ENCODE data around the gene STUM. TPM values are rescaled to one million over a fixed set of nuclear protein-coding genes. Genes with fewer than 3 reads are reported as not detected.

The STUM gene
- total RNA-seq, 1 experiment from 2014 or later = 0.03 TPM

DNA sequence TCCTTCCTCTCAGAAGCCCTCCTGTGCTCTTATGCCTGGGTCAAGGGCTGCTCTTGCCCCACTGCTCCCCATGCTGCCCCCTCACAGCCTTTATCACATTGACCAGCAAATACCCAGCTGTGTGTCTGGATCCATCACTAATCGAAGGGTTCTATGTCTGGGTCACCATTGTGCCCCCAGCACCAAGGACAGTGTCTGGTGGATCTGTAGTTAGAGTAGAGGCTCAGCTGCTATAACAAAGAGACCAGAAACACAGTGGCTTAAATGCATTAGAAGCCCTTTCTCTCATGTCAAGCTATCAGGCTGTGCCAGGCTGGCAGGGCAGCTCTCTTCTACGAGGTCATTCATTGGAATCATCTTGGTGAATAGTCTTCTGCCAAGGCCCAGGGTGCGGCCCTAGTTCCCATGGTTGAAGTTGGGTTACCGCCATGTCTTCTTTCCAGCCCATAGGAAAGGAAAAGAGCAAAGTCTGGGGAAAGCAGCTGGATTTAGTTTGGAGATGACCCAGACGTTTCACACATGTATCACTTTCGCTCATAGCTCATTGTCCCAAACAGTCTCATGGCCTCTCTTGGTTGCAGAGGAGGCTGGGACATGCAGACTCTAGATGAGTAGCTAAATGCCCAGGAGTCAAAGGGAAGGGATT is 32.2 kb downstream of the STUM start:
- Histone ChIP-seq H3K36me3 (ENCODE audit: control insufficient read depth, insufficient read depth, low read length) (no peaks in the 10 kb centered on the region), H3K27ac (ENCODE audit: low read length) (no peak overlapping the region), H3K27me3 (ENCODE audit: control insufficient read depth, insufficient read depth, low read length) (peaks cover 3% of the 10 kb centered on the region; the same call in 1 of the 2 replicates), H3K9me3 (ENCODE audit: control insufficient read depth, insufficient read depth, low read depth, low read length) (no peaks in the 10 kb centered on the region), H3K4me1 (ENCODE audit: control insufficient read depth, insufficient read depth, low read length) (no peaks in the 10 kb centered on the region), H3K4me3 (ENCODE audit: low read depth in 2 of 2, low read length in 2 of 2) (no peak overlapping the region)
- ChIA-PET POLR2A (interaction anchor here (0.7 kb wide), 1 partner anchor 173 kb away, joined by 19 read pairs; the partner anchor contains the start of gene PARP1), CTCF (no interaction called here)
- TF ChIP-seq, protein P1, sequence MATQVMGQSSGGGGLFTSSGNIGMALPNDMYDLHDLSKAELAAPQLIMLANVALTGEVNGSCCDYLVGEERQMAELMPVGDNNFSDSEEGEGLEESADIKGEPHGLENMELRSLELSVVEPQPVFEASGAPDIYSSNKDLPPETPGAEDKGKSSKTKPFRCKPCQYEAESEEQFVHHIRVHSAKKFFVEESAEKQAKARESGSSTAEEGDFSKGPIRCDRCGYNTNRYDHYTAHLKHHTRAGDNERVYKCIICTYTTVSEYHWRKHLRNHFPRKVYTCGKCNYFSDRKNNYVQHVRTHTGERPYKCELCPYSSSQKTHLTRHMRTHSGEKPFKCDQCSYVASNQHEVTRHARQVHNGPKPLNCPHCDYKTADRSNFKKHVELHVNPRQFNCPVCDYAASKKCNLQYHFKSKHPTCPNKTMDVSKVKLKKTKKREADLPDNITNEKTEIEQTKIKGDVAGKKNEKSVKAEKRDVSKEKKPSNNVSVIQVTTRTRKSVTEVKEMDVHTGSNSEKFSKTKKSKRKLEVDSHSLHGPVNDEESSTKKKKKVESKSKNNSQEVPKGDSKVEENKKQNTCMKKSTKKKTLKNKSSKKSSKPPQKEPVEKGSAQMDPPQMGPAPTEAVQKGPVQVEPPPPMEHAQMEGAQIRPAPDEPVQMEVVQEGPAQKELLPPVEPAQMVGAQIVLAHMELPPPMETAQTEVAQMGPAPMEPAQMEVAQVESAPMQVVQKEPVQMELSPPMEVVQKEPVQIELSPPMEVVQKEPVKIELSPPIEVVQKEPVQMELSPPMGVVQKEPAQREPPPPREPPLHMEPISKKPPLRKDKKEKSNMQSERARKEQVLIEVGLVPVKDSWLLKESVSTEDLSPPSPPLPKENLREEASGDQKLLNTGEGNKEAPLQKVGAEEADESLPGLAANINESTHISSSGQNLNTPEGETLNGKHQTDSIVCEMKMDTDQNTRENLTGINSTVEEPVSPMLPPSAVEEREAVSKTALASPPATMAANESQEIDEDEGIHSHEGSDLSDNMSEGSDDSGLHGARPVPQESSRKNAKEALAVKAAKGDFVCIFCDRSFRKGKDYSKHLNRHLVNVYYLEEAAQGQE (IDR thresholded peaks at IDR 0.05; ENCODE audit: insufficient read depth in 1 of 2, low read depth in 2 of 2, low read length in 1 of 2) = peak in 1 of 2 experiments; percentile 59; a peak in 1 of 4 replicates
- TF ChIP-seq, protein P2, sequence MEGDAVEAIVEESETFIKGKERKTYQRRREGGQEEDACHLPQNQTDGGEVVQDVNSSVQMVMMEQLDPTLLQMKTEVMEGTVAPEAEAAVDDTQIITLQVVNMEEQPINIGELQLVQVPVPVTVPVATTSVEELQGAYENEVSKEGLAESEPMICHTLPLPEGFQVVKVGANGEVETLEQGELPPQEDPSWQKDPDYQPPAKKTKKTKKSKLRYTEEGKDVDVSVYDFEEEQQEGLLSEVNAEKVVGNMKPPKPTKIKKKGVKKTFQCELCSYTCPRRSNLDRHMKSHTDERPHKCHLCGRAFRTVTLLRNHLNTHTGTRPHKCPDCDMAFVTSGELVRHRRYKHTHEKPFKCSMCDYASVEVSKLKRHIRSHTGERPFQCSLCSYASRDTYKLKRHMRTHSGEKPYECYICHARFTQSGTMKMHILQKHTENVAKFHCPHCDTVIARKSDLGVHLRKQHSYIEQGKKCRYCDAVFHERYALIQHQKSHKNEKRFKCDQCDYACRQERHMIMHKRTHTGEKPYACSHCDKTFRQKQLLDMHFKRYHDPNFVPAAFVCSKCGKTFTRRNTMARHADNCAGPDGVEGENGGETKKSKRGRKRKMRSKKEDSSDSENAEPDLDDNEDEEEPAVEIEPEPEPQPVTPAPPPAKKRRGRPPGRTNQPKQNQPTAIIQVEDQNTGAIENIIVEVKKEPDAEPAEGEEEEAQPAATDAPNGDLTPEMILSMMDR (IDR thresholded peaks at IDR 0.05) = no peak
- in situ Hi-C loops (cut with HindIII; ENCODE audit: low pct_unique_long_range_greater_than_20kb, low sequenced_read_pairs) (no loop called here), intact Hi-C loops (cut with micrococcal nuclease; ENCODE audit: unreplicated experiment) (no loop called here)
- BruUV-seq (replicated peaks) = no TSS peak
- no peak for ATAC-seq
- no peak for DNase-seq (ENCODE audit: low read depth, low spot score)

DNA sequence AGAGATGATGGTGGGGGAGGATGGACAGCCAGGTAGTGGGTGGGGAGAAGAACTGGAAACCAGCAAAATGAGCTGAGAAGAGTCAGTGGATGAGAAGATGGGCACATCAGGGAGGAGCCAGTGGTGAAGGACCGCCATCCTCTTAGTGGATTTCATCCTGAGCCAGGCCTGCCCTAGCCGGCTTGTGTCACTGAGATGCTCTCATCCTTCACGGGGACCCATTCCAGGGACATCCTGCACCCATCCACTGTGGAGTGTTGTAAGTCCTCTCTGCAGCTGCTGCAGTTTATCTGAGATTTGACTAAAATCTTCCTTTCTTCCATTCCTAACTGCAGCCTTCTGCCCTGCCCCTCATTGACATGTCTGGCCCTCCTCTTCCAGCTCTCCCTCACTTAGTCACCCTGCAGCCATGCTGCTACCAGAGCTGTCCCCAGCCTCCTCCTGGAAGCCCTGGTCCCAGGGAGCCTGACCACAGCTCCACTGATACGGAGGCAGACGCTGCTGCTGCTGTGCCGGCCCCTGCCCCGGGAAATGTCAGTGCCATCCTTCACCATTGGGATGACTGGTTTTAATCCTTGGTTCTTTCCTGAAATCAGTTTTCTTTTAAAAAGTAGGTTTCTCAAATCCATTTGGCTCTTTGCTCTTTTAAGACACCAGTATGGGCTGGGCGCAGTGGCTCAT is 33.2 kb downstream of the STUM start:
- POLR2A ChIA-PET = no interaction called here
- BruUV-seq (replicated peaks) = no TSS peak
- in situ Hi-C loops (cut with HindIII; ENCODE audit: low pct_unique_long_range_greater_than_20kb, low sequenced_read_pairs) (no loop called here), intact Hi-C loops (cut with micrococcal nuclease; ENCODE audit: unreplicated experiment) (no loop called here)
- CTCF ChIA-PET = no interaction called here
- H3K4me1 ChIP-seq (ENCODE audit: control insufficient read depth, insufficient read depth, low read length) = no peaks in the 10 kb centered on the region
- no peak for DNase-seq (ENCODE audit: low read depth, low spot score)
- TF ChIP-seq TCF7L2 (IDR thresholded peaks at IDR 0.05; ENCODE audit: low read depth, low read length) (no peak), POLR2AphosphoS5 (IDR thresholded peaks at IDR 0.05; ENCODE audit: low read depth, low read length) (no peak), SIN3A (IDR thresholded peaks at IDR 0.05; ENCODE audit: borderline replicate concordance, insufficient read depth, low read depth, low read length) (no peak)
- TF ChIP-seq, protein P1 (IDR thresholded peaks at IDR 0.05; ENCODE audit: insufficient read depth in 1 of 2, low read depth in 2 of 2, low read length in 1 of 2) = no peak
- TF ChIP-seq, protein P2 (IDR thresholded peaks at IDR 0.05) = no peak
- H3K36me3 ChIP-seq (ENCODE audit: control insufficient read depth, insufficient read depth, low read length) = no peaks in the 10 kb centered on the region
- no peak overlapping the region for H3K4me3 ChIP-seq (ENCODE audit: low read depth in 2 of 2, low read length in 2 of 2)
- peaks cover 3% of the 10 kb centered on the region; the same call in 1 of the 2 replicates for H3K27me3 ChIP-seq (ENCODE audit: control insufficient read depth, insufficient read depth, low read length)
- H3K9me3 ChIP-seq (ENCODE audit: control insufficient read depth, insufficient read depth, low read depth, low read length) = no peaks in the 10 kb centered on the region
- ATAC-seq = no peak
- H3K27ac ChIP-seq (ENCODE audit: low read length) = no peak overlapping the region

Data from Panc1 (cell line).